ENCODE measurements around the gene CDKN3.

Gene CDKN3, protein sequence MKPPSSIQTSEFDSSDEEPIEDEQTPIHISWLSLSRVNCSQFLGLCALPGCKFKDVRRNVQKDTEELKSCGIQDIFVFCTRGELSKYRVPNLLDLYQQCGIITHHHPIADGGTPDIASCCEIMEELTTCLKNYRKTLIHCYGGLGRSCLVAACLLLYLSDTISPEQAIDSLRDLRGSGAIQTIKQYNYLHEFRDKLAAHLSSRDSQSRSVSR

DNA sequence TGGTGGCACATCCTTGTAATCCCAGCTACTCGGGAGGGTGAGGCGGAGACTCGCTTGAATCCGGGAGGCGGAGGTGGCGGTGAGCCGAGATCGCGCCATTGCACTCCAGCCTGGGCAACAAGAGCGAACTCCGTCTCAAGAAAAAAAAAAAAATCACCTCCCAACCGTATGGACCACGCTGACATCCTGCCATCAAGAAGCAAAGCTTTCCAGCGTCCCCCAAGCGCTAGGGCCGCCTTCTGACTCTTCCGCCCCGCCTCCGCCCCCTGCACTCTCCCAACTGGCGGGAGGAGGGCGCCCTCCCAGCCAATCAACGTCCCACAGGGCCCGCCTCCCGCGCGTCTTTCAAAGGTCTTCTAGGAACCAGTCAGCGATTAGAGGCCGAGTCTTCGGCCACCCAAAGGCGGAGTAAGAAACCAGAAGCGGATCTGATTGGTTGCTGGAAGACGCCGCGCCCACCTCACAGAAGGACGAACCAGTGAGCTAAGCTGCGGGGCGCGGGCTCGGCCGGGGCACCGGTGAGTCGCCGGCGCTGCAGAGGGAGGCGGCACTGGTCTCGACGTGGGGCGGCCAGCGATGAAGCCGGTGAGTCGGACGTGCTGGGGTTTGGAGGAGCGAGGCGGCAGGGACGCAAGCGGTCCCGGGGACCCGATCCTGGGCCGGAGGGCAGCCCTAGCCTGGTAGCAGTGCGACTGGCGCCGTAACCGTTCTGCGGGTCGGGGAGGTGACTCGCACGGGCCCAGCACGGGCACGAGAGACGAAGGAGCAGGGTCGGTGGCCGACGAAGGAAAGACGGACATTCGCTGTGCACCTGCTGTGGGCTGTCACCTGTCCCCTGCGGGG is at the start of gene CDKN3:
Gene CDKN3, plus strand, starts transcription at position 515 of the 843 bp plus-strand sequence. Its CDS starts 62 bp downstream, at position 577.
- peak; percentile 100 for DNase-seq

GRCh38 chr14:54347044-54347443 is 49.8 kb upstream of the CDKN3 start:
- DNase-seq: no peak

- peak; percentile 79 for DNase-seq
Measured at GRCh38 chr14:54348001-54348611, 48.7 kb upstream of the CDKN3 start.

GRCh38 chr14:54348923-54349620 is 47.7 kb upstream of the CDKN3 start:
- DNase-seq: no peak

DNA sequence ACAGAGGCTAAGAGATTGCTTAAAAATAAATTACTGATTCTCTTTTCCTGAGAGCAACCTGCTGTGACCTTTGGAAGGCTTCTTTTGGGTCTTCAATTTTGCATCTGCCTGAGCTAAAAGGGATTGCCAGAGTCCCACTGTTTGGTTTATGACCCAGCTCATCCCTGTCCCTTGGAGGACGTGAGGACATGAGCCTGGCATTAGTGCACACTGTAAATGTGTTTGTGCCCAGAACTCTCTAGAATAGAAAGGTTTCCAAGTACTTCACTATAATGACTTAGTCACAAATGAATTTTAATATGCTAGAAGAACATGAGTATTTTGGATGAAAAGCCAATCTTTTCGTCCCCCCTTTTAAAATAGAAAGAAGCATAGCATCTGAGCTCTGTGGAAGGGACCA is 47.1 kb upstream of the CDKN3 start:
- DNase-seq: no peak

- DNase-seq: no peak
Measured at GRCh38 chr14:54350203-54350602, 46.6 kb upstream of the CDKN3 start.

DNA sequence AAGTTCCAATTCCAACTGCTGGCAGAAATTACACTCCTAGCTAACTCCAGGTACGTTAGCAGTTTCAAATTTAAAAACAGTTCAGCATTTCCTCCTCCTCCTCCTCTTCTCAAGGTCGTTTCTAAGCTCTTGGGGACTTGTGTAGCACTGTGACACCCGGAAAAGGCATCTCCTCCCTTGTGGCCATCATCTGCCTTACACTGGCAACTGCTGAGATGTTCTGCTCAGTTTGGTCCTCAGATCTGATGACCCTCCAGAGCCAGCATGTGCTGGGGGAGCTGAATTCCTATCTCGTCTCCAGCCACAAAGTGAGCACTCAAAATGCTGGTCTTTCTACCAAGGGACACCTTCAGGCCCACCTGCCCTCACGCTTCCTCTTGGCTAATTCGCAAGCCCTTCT is 43.5 kb upstream of the CDKN3 start:
- DNase-seq: no peak

DNA sequence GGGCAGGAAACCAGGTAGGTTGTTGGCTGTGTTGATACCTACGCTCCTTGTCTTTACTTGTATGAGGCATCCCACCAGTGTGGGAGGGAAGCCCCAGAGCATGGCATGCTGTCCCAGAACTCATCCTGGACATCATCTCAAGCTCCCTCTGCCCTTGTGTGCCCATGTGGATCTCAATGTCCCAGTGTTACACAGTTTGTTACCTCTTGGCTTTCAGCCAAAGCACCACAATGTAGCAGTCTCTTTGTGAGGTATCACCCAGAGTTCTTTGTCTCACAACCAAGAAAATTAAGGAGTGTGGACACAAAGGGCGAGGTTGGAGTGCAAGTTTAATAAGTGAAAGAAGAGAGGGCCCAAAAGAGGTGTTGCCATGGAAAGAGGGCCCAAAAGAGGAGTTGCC is 43.1 kb upstream of the CDKN3 start:
- DNase-seq: no peak

- DNase-seq: peak; percentile 73
Measured at GRCh38 chr14:54354096-54354495, 42.7 kb upstream of the CDKN3 start.

- DNase-seq: no peak
Measured at GRCh38 chr14:54354968-54355641, 41.7 kb upstream of the CDKN3 start.

GRCh38 chr14:54355698-54356097 is 41.1 kb upstream of the CDKN3 start:
- no peak for DNase-seq

DNA sequence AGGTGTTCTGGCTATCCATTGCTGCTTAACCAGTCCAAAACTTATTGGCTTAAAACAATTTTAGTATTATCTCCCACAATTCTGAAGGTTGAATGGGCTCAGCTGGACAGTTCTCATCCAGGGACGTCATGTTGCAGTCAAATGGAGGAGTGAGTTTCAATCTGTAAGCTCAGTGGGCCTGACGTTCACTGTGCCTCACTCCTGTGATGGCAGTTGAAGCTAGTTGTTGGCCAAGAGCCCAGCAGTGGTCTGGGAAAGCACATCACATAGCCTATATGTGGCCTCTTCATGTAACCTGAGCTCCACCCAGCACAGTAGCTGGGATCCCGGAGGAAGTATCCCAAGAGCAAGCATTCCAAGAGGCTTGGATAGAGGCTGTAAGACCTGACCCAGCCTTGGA is 40.6 kb upstream of the CDKN3 start:
- DNase-seq: no peak

- no peak for DNase-seq
Measured at GRCh38 chr14:54360667-54361066, 36.1 kb upstream of the CDKN3 start.

DNA sequence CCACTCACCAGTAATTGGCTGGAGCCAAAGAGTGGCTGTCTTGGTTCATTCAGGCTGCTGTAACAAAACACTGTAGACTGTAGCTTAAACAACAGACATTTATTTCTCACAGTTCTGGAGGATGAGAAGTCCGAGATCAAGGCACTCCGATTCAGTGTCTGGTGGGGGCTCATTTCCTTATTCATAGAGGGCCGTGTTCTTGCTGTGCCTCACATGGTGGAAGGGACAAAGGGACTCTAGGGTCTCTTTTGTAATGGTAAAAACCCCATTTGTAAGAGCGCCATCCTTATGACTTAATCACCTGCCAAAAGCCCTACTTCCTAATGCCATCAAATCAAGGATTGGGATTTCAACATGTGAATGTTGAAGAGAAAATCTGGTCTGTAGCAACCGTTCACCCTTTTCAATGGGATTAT is 34.7 kb upstream of the CDKN3 start:
- no peak for DNase-seq

- DNase-seq: no peak
Measured at GRCh38 chr14:54362759-54363437, 33.9 kb upstream of the CDKN3 start.

DNA sequence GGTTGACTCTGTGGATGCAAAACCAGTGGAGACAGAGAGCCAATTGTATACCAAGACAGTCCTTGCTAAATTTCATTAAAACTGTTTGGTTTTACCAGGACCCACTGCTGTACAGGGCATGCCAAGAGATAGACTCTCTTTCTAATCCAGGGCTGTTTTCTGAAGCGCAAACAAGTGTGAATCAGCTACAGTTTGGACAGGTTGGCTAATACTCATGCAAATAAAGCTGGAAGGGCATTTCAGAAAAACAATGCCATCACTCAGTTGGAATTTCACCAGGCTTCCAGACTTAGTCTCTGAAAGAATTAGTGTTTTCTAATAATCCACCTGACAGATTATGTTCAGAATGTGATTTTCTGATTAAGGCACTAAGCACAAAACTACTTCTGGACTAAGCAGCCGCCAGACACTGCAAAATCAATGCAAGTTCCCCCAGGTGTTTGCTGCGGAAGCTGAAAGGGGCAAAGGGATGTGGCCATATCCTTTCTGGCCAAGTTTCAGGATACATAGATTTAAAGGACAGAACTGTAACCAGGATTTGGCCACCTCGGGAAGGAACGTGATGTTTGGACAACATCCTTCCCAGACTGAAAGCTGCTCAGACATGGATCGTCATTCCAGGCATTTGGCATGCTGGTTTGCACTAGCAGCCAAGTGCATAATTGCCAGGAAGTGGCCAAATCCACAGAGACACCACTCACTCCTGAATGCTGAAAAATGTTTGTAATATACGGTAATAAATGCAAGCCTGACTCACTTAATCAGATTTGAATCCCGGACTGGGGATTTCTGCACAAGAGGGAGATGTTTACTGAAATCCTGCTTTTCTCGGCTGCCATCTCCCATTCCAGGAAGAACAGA is 32.0 kb upstream of the CDKN3 start:
- no peak for DNase-seq

DNA sequence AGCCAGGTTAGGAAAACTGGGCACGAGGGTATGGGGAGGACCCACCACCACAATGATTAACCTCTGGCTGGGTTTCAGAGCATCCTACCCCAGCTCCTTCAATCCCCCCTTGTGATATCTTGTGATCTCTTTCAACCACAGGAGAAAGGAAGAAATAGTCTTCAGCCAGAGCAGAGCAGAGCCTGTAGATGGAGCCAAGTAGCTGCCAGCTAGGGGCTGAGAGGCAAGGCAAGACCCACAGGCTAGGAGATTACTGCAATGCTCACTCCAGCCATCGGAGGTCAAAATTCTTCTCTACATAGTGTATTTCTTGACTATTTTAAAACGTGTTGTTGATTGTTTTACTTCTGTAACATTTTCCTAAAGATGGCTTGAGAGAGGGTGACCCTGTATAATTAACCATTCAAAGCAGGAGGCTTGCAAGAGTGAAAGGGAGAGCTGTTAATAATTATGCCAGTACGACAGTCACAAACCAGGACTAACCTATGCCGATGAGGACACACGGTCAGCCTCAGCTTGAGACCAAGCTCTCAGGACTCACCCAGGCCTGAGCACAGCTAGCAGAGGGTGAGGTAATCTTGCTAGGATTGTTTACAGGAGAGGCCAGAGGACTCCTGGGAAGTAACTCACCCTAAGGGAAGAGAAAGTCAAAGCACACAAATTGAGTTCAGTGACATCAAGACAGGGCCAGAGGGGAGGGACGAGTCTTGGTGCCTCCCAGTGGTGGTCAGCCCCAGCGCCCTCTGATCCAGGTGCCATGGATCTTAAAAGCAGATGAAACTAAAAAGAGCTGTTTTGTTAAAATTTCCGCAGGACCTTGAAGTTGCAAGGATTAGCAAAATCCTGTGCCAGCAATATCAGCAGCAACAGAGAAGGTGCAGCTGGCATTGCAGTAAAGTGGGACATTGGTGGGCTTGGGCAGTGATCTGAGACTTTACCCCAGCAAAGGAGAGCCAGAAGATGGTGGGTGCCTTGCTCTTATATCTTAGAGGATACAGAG is 29.8 kb upstream of the CDKN3 start:
- DNase-seq: peak; percentile 85

- DNase-seq: no peak
Measured at GRCh38 chr14:54368291-54368690, 28.5 kb upstream of the CDKN3 start.

DNA sequence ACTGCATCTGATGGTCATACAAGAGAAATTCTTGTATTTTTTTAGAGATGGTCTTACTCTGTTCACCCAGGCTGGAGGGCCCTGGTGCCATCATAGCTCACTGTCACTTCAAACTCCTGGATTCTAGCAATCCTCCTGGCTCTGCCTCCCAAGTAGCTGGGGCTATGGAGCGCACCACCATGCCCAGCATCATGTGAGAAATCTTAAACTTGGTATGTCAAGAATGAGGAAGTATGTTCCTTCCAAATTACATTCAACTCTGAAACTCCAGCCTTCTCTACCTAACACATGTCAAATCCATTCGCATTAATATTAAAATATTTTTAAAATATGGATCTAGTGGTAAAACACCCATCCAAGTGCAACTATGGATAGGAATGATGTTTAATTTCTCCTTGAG is 27.5 kb upstream of the CDKN3 start:
- peak; percentile 7 for DNase-seq

Measured in hematopoietic multipotent progenitor cell treated with erythropoietin and hydrocortisone succinate and interleukin-3 and kit ligand, for 4 days (in vitro differentiated cells).